GM18868 (cell line): ENCODE data around the gene CD320.
"Not testable (repeated sequence)": the region's sequence is repeated elsewhere in the genome, so short reads cannot be mapped to it uniquely, and the experiment has no call there.

Experiments
- ATAC-seq: cut with Tn5 transposase; IDR thresholded peaks from one replicate; pipeline ENCODE4 v1.9.1; 2021; ENCODE audit warnings: mild to moderate bottlenecking, moderate library complexity; ENCODE audit not compliant: unreplicated experiment

CD320 gene

GRCh38 chr19:8307965-8308866 lies at the start of gene CD320:
TSS of gene CD320 (minus strand) at chr19:8308358. CDS start at chr19:8308290, 68 bp downstream.
- ATAC-seq, result peak; percentile 77

GRCh38 chr19:8357007-8357521 lies 48.9 kb upstream of the CD320 start:
- no peak for ATAC-seq

GRCh38 chr19:8355631-8356402 lies 47.7 kb upstream of the CD320 start:
- no peak for ATAC-seq

- ATAC-seq, result not testable (repeated sequence)
Observed at GRCh38 chr19:8352845-8353244, 44.7 kb upstream of the CD320 start.

- no peak for ATAC-seq
Observed at GRCh38 chr19:8352134-8352827, 44.1 kb upstream of the CD320 start.

- ATAC-seq, result not testable (repeated sequence)
Observed at GRCh38 chr19:8349629-8350372, 41.6 kb upstream of the CD320 start.

GRCh38 chr19:8343483-8343844 lies 35.3 kb upstream of the CD320 start:
- ATAC-seq, result no peak

GRCh38 chr19:8342684-8343482 lies 34.7 kb upstream of the CD320 start, which contains the start of gene KANK3:
TSS of gene KANK3 (minus strand) at chr19:8343262. CDS start at chr19:8337828, 5,434 bp downstream.
- peak; percentile 67 for ATAC-seq

- ATAC-seq, result no peak
Observed at GRCh38 chr19:8342316-8342683, 34.1 kb upstream of the CD320 start.

- not testable (repeated sequence) for ATAC-seq
Observed at GRCh38 chr19:8341504-8341903, 33.3 kb upstream of the CD320 start.

- ATAC-seq, result no peak
Observed at GRCh38 chr19:8340341-8341096, 32.4 kb upstream of the CD320 start.

- no peak for ATAC-seq
Observed at GRCh38 chr19:8338835-8339234, 30.7 kb upstream of the CD320 start.

- ATAC-seq, result no peak
Observed at GRCh38 chr19:8337728-8338127, 29.6 kb upstream of the CD320 start.

GRCh38 chr19:8336660-8337059 lies 28.5 kb upstream of the CD320 start:
- ATAC-seq, result no peak

- ATAC-seq, result no peak
Observed at GRCh38 chr19:8336072-8336569, 28.0 kb upstream of the CD320 start.

- no peak for ATAC-seq
Observed at GRCh38 chr19:8335343-8336071, 27.3 kb upstream of the CD320 start.

GRCh38 chr19:8334458-8335342 lies 26.5 kb upstream of the CD320 start:
- ATAC-seq, result no peak
